HG02642 (cell line): ENCODE measurements around the gene MNT.

ENCODE experiments used
- ATAC-seq: cut with Tn5 transposase; IDR thresholded peaks from one replicate; pipeline ENCODE4 v1.9.1; 2021; ENCODE audit warnings: mild to moderate bottlenecking; ENCODE audit not compliant: unreplicated experiment, poor library complexity

The MNT gene

GRCh38 chr17:2418572-2418971 lies 17.7 kb upstream of the MNT start:
- no peak for ATAC-seq

DNA sequence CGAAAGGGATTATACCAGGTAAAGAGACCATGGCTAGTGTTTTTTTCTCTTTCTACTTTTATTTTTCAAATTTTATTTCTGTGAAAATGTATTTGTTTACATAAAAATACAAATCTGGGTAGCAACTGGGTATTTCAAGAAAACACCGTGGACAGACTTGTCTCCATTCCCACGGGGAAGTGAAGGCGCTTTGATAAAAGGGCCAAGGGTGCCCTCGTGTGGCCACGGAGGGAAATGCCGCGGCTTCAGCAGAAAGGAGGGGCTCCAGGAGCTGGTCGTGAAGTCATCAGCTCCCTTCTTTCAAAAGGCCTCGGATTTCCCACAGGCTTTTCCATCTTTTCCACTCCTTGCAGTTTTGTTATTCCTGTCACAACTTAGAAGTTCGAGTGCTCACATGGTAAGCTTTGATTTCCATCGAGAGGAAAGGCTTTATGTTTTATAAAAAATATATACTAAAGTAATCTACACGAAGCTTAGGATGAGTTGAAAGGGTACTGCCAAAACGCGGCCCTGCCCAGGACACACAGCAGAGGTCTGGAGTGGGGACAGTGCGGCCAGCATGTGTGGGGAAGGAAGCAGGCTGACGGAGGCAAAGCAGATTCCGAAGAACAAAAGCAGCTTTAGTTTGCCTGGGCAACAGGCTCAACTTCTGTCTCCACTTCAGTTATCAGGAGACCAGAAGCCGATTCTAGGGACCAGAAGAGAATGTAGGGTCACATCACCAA lies 15.3 kb upstream of the MNT start:
- ATAC-seq = peak; percentile 45

GRCh38 chr17:2415081-2415480 lies 14.2 kb upstream of the MNT start:
- no peak for ATAC-seq

DNA sequence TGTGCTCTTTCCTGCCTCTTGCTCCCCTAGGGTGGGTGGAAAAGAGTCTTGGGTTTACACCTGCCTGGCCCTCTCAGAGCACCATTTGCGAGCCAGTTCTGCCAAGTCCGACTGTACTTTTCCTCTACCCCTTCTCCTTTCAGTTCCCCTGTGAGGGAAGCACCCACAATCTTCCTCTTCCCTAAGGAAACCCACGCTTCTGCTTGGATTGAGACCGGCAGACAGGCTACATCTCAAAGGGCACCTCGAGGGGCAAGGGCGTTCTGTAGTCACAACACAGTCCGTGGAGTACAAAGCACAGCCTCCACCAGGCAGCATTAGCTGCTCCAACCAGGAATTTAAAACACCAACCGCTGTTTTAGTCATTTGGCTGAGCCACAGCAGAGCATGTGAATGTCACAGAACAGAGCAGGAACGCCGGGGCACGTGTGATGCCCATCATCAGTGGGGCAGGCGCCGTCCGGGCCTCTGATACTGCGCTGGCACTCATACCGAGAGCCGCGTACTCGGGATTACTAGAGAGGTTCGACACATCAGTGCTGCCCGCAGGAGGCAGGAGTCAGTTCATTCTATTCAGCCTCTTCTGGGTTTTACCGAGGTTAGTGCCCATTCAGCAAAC lies 13.7 kb upstream of the MNT start:
- no peak for ATAC-seq

DNA sequence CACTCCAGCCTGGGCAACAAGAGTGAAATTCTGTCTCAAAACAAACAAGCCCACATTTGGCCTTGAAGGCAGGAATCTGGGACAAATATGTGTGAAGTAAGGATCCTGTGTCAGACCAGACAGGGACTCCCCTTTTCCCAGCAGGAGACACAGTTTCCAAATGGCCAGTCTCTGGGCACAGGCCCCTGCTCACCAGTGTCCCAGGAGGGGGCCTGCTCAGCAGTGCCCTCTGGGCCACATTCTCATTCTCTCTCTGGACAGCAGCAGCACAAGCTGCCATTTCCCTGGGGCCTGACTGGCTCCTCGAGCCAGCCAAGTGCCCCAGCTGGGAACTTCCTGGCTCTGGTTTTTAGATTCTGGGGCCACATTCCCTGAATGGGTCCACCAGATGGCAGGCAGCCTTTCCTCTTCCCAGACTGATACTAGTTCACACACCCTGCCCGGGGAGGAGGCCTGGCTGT lies 11.7 kb upstream of the MNT start:
- no peak for ATAC-seq

DNA sequence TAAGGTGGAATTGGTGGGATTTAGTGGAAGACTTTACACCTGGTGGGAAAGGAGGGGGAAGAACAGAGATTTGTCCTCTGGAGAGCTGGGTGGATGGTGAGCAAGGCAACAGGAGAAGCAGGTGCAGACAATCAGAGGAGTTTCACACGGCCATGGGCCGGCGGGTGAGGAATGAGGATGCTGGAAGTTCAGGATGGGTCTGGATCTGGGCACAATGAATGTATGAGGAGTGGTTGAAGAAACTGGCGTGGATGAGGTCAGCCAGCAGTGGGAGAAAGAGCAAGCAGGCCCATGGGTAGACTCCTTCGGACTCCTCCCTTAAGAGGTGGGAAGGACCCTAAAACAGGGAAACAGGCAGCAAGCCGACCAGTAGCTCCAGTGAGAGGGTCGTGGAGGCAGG lies 10.1 kb upstream of the MNT start:
- ATAC-seq = no peak

- ATAC-seq = no peak
These were observed 6.3 kb upstream of the MNT start for GRCh38 chr17:2406903-2407790.

DNA sequence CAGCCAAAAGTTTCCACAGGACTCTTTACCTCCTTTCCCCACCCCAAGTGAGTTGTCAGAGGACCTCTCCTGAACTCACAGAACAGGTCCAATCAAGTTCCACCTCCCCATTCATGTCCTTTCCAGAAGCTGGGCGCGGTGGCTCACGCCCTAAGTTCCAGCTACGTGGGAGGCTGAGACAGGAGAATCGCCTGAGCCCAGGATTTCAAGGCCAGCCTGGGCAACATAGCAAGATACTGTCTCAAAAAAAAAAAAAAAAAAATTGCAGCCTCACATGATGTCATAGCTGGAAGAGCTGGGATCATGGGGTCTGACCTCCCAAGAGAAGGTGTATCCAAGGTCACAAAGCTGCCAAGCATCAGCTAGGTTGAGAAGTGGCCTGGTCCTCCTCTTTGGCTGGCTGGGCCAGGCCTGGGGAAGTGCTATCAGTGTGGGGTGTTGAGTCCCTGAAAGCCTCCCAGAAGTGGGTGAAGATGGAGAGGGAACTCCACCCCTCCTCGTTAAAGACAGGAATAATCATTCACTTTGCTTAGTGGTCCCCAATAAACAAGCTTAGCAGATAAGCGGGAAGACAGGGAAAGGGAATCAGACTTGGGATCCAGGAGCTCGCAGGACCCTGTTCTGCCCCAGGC lies 5.5 kb upstream of the MNT start:
- no peak for ATAC-seq

GRCh38 chr17:2405247-2405926 lies 4.5 kb upstream of the MNT start:
- ATAC-seq = no peak

- no peak for ATAC-seq
These were observed 2.2 kb upstream of the MNT start for GRCh38 chr17:2403044-2403443.

- no peak for ATAC-seq
These were observed 1.7 kb upstream of the MNT start for GRCh38 chr17:2402544-2402943.

- peak; percentile 63 for ATAC-seq
These were observed 764 bp upstream of the MNT start for GRCh38 chr17:2401426-2402221.

DNA sequence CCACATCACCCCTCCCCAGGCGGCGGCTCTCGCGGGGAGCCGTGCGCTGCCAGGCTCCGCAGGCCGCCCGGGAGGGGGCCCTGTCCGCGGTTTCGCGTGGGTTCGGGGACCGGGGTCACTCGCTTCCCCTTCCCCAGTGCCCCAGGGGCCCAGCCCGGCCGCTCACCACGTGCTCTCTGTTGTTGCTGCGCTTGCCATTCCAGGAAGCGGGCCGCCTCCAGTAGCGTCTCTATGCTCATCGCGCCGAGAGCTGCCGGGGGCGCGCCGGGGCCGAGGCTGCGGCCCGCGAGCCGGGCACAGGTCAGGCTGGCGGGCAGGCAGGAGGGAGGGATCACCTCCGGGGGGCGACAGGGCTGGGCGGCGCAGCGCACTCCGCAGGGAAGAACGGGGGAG lies 390 bp downstream of the MNT start:
- ATAC-seq = no peak

GRCh38 chr17:2399572-2400473 lies 1.0 kb downstream of the MNT start:
- ATAC-seq = peak; percentile 40

DNA sequence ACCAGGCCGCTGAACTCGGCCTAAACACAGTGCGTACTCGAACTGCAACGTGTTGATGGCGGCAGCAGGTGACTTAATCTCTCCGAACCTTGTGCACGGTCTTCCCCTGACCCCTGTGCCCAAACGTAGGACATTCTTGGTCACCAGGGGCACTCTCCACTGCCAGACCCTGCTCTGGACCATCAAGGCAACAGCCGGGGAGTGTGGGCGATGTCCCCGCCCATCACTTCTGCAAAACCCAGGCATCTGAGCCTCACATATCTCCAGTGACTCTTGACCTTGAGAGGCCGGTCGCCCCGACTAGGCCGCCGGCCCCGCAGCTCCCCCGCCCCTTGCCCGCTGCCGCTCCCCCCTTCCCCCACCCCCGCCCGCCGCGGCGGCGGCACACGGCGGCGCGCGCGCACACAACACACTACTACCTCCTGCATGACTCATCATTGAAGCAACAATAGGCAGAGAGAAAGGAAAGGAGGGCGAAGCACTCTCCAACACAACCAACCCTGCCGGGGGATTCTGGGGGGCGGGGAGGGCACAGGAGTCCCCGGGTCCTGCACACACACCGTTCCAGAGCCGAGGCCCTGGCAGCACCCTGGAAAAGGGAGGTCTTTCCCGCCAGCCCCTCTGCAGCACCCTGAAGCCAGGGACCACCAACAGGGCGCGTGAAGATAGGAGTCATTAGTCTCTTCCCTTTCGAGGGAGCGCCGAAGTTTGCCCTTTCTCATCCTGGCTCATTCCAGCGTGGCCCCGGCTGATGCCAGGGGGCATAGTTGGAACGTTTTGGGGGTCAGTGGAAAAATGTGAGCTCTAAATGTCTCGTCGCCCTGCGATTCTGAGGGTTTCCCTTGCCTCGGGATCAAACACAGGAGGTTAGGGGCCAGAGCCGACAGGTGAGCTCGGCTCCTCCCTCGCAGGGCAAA lies 1.9 kb downstream of the MNT start:
- ATAC-seq = no peak

GRCh38 chr17:2398182-2398581 lies 2.7 kb downstream of the MNT start:
- ATAC-seq = no peak
